Measurements from ENCODE around the gene SEMA7A.

GRCh38 chr15:74414081-74414580, 19.6 kb downstream of the SEMA7A start:
- TF ChIP-seq, protein P1, sequence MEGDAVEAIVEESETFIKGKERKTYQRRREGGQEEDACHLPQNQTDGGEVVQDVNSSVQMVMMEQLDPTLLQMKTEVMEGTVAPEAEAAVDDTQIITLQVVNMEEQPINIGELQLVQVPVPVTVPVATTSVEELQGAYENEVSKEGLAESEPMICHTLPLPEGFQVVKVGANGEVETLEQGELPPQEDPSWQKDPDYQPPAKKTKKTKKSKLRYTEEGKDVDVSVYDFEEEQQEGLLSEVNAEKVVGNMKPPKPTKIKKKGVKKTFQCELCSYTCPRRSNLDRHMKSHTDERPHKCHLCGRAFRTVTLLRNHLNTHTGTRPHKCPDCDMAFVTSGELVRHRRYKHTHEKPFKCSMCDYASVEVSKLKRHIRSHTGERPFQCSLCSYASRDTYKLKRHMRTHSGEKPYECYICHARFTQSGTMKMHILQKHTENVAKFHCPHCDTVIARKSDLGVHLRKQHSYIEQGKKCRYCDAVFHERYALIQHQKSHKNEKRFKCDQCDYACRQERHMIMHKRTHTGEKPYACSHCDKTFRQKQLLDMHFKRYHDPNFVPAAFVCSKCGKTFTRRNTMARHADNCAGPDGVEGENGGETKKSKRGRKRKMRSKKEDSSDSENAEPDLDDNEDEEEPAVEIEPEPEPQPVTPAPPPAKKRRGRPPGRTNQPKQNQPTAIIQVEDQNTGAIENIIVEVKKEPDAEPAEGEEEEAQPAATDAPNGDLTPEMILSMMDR (IDR thresholded peaks at IDR 0.05; ENCODE audit: low read length), result no peak
- TF ChIP-seq EZH2 (IDR thresholded peaks at IDR 0.05; ENCODE audit: borderline replicate concordance, low read length), result no peak
